Measurements from ENCODE around the gene SNAPC3. TPM values are rescaled to one million over a fixed set of nuclear protein-coding genes. Genes with fewer than 3 reads are reported as not detected.

The SNAPC3 gene
- polyA plus RNA-seq (2011; rRNA removed) (12.5 and 27.3 TPM in 2 replicates), polyA minus RNA-seq (2011; rRNA and poly(A)+ RNA removed) (8.2 and 12.9 TPM in 2 replicates)

DNA sequence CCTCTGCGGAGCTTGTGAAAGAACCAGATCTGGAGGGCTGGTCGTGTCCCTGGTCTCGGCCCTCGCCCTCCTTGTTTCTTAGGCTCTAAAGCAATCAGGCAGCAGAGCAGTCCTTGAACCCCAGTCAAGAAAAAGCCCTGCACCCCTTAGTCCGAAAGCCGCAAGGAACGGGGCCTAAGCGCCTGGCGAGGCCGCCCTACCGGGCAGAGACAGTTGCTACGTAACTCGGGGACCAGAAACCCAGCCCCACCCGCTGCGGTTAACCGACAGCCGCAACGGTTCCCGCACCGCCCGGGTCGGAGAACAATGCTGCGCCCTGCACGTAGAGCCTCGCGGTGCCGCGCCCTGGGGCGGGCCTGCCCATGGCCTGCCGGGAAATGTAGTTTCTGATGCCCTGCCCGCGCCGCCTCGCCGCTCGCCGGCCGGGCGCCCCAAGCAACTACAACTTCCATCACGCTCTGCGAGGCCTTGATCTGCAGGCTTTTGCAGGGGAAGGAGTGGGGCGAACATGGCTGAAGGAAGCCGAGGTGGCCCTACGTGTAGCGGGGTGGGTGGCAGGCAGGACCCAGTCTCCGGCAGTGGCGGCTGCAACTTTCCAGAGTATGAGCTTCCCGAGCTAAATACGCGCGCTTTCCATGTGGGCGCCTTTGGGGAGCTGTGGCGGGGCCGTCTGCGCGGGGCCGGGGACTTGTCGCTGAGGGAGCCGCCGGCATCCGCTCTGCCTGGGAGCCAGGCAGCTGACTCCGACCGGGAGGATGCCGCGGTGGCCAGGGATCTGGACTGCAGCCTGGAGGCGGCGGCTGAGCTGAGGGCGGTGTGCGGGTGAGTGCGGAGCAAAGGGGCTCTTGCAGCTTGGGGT lies at the start of gene SNAPC3:
TSS of gene SNAPC3 (plus strand) at position 505 of the 859 bp plus-strand sequence. CDS start at position 509, 4 bp downstream.
- ChIA-PET CTCF (interaction anchor here (0.6 to 1.2 kb wide), 4 partner anchors 9 to 517 kb away, joined by 3 read pairs; no protein-coding TSS in a partner anchor), POLR2A (no interaction called here)
- Histone ChIP-seq H3K36me3 (ENCODE audit: control insufficient read depth, insufficient read depth, low read length) (peaks cover 9% of the 10 kb centered on the region), H3K27me3 (ENCODE audit: control insufficient read depth, insufficient read depth, low read length) (no peaks in the 10 kb centered on the region), H3K4me3 (ENCODE audit: low read depth, low read length) (peak within 1 kb of the TSS; percentile 71)
- DNase-seq (ENCODE audit: low read depth) = peak; percentile 76
- TF ChIP-seq, protein P1, sequence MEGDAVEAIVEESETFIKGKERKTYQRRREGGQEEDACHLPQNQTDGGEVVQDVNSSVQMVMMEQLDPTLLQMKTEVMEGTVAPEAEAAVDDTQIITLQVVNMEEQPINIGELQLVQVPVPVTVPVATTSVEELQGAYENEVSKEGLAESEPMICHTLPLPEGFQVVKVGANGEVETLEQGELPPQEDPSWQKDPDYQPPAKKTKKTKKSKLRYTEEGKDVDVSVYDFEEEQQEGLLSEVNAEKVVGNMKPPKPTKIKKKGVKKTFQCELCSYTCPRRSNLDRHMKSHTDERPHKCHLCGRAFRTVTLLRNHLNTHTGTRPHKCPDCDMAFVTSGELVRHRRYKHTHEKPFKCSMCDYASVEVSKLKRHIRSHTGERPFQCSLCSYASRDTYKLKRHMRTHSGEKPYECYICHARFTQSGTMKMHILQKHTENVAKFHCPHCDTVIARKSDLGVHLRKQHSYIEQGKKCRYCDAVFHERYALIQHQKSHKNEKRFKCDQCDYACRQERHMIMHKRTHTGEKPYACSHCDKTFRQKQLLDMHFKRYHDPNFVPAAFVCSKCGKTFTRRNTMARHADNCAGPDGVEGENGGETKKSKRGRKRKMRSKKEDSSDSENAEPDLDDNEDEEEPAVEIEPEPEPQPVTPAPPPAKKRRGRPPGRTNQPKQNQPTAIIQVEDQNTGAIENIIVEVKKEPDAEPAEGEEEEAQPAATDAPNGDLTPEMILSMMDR (IDR thresholded peaks at IDR 0.05; ENCODE audit: insufficient read depth, low read depth, low read length) = no peak

DNA sequence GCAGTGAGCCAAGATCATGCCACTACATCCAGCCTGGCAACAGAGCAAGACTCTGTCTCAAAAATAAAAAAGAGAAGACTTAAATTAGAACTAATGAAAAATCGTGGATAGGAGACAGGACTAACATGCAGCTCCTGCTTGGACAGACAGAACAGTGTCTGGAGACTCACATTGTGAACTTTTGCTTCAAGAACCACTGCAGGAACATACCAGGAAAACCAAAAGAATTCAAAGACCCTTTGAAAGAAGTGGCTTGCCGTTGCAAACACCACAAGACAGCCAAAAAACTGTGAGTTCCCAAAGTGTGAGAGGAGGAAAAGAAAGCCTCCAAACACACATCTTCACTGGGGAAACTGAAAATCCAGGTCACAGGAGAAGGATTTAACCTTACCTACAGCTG lies 48.8 kb upstream of the SNAPC3 start:
- no peak overlapping the region for H3K4me3 ChIP-seq (ENCODE audit: low read depth, low read length)
- no peaks in the 10 kb centered on the region for H3K36me3 ChIP-seq (ENCODE audit: control insufficient read depth, insufficient read depth, low read length)
- TF ChIP-seq, protein P1 (IDR thresholded peaks at IDR 0.05; ENCODE audit: insufficient read depth, low read depth, low read length) = no peak
- ChIA-PET POLR2A (interaction anchor here (0.5 kb wide), 1 partner anchor 66 kb away, joined by 5 read pairs; no protein-coding TSS in a partner anchor), CTCF (interaction anchor here (0.6 to 1.8 kb wide), 2 partner anchors 35 to 162 kb away, joined by 3 to 4 read pairs; no protein-coding TSS in a partner anchor)
- H3K27me3 ChIP-seq (ENCODE audit: control insufficient read depth, insufficient read depth, low read length) = peaks cover 4% of the 10 kb centered on the region
- DNase-seq (ENCODE audit: low read depth) = no peak

DNA sequence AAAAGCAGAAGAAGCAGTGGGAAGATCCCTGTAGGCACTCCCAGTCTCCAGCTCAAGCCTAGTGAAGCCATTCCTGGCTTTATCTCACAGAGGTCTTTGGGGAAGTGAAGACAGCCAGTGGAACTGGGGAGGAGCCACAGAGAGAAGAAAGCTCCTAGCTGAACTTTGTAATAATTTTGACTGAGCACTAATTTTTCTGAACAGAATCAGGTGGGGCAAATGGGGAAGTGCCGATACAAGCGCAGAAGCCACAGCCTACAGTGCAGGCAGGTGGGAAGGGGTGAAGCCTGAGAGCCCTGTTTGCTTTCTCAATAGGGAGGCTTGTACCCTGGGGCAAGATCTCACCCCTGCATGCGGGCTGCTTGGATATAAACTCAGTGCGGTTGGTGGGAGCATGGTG lies 48.4 kb upstream of the SNAPC3 start:
- H3K4me3 ChIP-seq (ENCODE audit: low read depth, low read length) = no peak overlapping the region
- H3K27me3 ChIP-seq (ENCODE audit: control insufficient read depth, insufficient read depth, low read length) = peaks cover 4% of the 10 kb centered on the region
- TF ChIP-seq, protein P1 (IDR thresholded peaks at IDR 0.05; ENCODE audit: insufficient read depth, low read depth, low read length) = no peak
- CTCF ChIA-PET = interaction anchor here (0.6 kb wide), 1 partner anchor 34 kb away, joined by 3 read pairs; no protein-coding TSS in a partner anchor
- no peaks in the 10 kb centered on the region for H3K36me3 ChIP-seq (ENCODE audit: control insufficient read depth, insufficient read depth, low read length)
- DNase-seq (ENCODE audit: low read depth) = no peak
- POLR2A ChIA-PET = no interaction called here

DNA sequence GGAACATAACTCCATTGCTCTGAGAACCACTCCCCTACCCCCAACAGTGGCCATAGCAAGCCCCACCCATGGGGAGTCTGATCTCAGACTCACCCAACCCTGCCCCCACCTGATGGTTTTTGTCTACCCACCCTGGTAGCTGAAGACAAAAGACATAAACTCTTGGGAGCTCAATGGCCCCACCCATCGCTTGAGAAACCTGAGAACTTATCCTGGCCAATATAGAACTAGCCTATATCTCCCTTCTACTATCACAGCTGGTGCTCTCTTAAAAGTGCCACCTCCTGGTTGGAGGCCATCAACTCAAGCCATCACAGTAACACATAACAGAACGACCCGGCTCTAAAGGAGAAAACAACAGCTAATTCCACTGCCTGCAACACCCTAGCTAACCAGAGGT lies 47.9 kb upstream of the SNAPC3 start:
- CTCF ChIA-PET = interaction anchor here (0.9 kb wide), 1 partner anchor 13 kb away, joined by 4 read pairs; no protein-coding TSS in a partner anchor
- peaks cover 4% of the 10 kb centered on the region for H3K27me3 ChIP-seq (ENCODE audit: control insufficient read depth, insufficient read depth, low read length)
- POLR2A ChIA-PET = no interaction called here
- H3K4me3 ChIP-seq (ENCODE audit: low read depth, low read length) = no peak overlapping the region
- no peaks in the 10 kb centered on the region for H3K36me3 ChIP-seq (ENCODE audit: control insufficient read depth, insufficient read depth, low read length)
- no peak for DNase-seq (ENCODE audit: low read depth)
- TF ChIP-seq, protein P1 (IDR thresholded peaks at IDR 0.05; ENCODE audit: insufficient read depth, low read depth, low read length) = no peak

Measured in BJ (cell line).